SK-N-MC (cell line): Measurements from ENCODE around the gene DCBLD2.

Source experiments
- EZH2 ChIP-seq: fragments of 200-600 bp; sonication (generic); IDR thresholded peaks from one replicate; pipeline ENCODE4 v1.6.1; 2017; ENCODE audit warnings: antibody characterized with exemption
- POLR2AphosphoS5 ChIP-seq: IDR thresholded peaks from 2 replicates; pipeline ENCODE4 v1.6.1; 2012; ENCODE audit warnings: mild to moderate bottlenecking, low read depth, low read length, borderline replicate concordance

DNA sequence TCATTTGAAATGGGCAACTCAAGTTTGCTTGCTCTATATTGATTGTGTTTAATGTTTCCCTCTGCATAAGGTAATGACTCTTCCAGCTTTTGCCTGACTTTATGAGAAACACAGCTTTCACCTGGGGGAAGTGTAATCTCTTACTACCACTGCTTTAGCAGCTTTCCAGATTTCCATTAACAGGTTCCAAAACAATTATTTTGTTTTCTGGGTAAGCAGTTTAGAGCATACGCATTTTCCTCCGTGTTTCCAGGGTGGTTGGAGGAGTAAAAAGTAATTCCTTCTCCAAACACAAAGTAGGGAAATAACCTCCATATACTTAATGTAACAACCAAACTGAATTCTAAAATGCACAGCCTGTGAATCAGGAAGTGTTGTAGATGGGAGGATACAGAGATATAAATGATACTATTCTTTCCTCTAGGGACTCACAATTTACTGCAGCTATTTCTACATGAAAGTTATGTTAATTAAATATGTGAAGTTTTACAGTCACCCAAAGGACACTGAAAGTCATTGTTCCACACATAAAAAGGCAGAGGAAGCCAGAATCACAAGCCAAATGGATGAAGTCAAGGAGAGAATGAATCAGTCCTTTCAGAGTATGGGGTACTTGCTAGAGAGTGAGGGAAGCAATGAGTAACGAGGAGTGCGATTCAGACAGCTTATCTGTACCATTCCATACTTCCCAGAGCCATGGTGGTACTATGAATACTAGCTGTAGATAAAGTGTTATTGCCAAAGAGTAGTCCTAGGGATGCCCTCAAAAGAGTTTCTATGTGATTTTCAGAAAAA lies 121.8 kb downstream of the DCBLD2 start:
- no peak for TF ChIP-seq EZH2
- no peak for TF ChIP-seq POLR2AphosphoS5
